A549 (cell line): ENCODE data around the gene SHH. TPM values are rescaled to one million over a fixed set of nuclear protein-coding genes. Genes with fewer than 3 reads are reported as not detected.

Experiments
- ATAC-seq, 2 experiments: fragments of 200-7000 bp in 1 of 2; fragments of >200 bp in 1 of 2; cut with Nextera tagmentation in 1 of 2; cut with Tn5 transposase in 1 of 2; 3 replicates each; pipeline versions ENCODE4 v1.8.0 to v1.9.1; 2018 to 2020; ENCODE audit warnings: mild to moderate bottlenecking in 1 of 2, moderate library complexity in 1 of 2
- CTCF ChIA-PET: fragments of 300-600 bp; sonication (Branson Sonifier 250); formaldehyde crosslinking; extraction: SDS; loops from one replicate; lab custom pipeline; 2021; ENCODE audit warnings: antibody characterized with exemption, inconsistent platforms; lab: Yijun Ruan, JAX
- POLR2A ChIA-PET: fragments of 350-600 bp; formaldehyde crosslinking; extraction: SDS; loops from one replicate; lab custom pipeline; 2021; ENCODE audit warnings: antibody characterized with exemption, inconsistent platforms; lab: Yijun Ruan, JAX
- DNase-seq, 2 experiments: peaks; one replicate each; pipeline versions ENCODE4 v3.0.0 to v3.0.0-alpha.2; 2011 to 2016; ENCODE audit warnings: low read depth in 1 of 2, low spot score in 1 of 2
- FAIRE-seq: peaks from 2 replicates; lab custom pipeline; 2011; peaks lifted over from hg19 to GRCh38; lab: Jason Lieb, UNC
- H3K27ac ChIP-seq, 2 experiments: fragments of >200 bp; sonication (Bioruptor Twin); formaldehyde crosslinking; 3 replicates each; pipeline ENCODE4 v1.5.1; 2016 to 2017
- H3K4me1 ChIP-seq: fragments of >200 bp; sonication (Bioruptor Twin); formaldehyde crosslinking; 3 replicates; pipeline ENCODE4 v1.6.1; 2016
- H3K4me2 ChIP-seq: fragments of >200 bp; sonication (Bioruptor Twin); formaldehyde crosslinking; 3 replicates; pipeline ENCODE4 v1.6.1; 2016
- H3K4me3 ChIP-seq: fragments of >200 bp; sonication (Bioruptor Twin); formaldehyde crosslinking; 3 replicates; pipeline ENCODE4 v1.5.1; 2016
- H3K9me3 ChIP-seq: fragments of >200 bp; sonication (Bioruptor Twin); formaldehyde crosslinking; 3 replicates; pipeline ENCODE4 v1.6.1; 2016
- CHD2 ChIP-seq: fragments of 150-350 bp; IDR thresholded peaks from 2 replicates; pipeline ENCODE4 v1.6.1; 2014; ENCODE audit warnings: low read length; ENCODE audit not compliant: partially characterized antibody
- EP300 ChIP-seq, 2 experiments: fragments of >200 bp; sonication (Bioruptor Twin); formaldehyde crosslinking; IDR thresholded peaks; 2 replicates in 1 of 2; 3 replicates in 1 of 2; pipeline ENCODE4 v1.6.1; 2016 to 2017
- ESRRA ChIP-seq: fragments of 150-350 bp; IDR thresholded peaks from 2 replicates; pipeline ENCODE4 v1.6.1; 2014; ENCODE audit warnings: mild to moderate bottlenecking, low read length, borderline replicate concordance
- FOXS1 ChIP-seq: fragments of 250-450 bp; sonication (Bioruptor Pico); IDR thresholded peaks from 2 replicates; pipeline ENCODE4 v1.5.0; 2020; ENCODE audit warnings: mild to moderate bottlenecking, moderate library complexity
- GATA3 ChIP-seq: IDR thresholded peaks from 2 replicates; pipeline ENCODE4 v1.6.1; 2012; ENCODE audit warnings: borderline replicate concordance
- HDAC2 ChIP-seq: fragments of 200-600 bp; sonication (generic); IDR thresholded peaks from 2 replicates; pipeline ENCODE4 v1.6.1; 2016
- HOXA7 ChIP-seq: fragments of 250-450 bp; sonication (Bioruptor Pico); IDR thresholded peaks from 2 replicates; pipeline ENCODE4 v1.5.0; 2020; ENCODE audit warnings: mild to moderate bottlenecking, moderate library complexity
- JUN ChIP-seq, 2 experiments: fragments of >200 bp; sonication (Bioruptor Twin); formaldehyde crosslinking; IDR thresholded peaks; 2 replicates in 1 of 2; 3 replicates in 1 of 2; pipeline ENCODE4 v1.6.1; 2016 to 2017
- JUNB ChIP-seq: fragments of >200 bp; sonication (Bioruptor Twin); formaldehyde crosslinking; IDR thresholded peaks from 2 replicates; pipeline ENCODE4 v1.6.1; 2016
- MAZ ChIP-seq: fragments of 150-350 bp; IDR thresholded peaks from 2 replicates; pipeline ENCODE4 v1.6.1; 2014; ENCODE audit warnings: antibody characterized with exemption, low read depth, low read length, borderline replicate concordance
- NFE2L2 ChIP-seq: fragments of 150-350 bp; conservative IDR thresholded peaks from 2 replicates; pipeline ENCODE4 v1.6.1; 2014; ENCODE audit warnings: low read length
- NR3C1 ChIP-seq: fragments of >200 bp; sonication (Bioruptor Twin); formaldehyde crosslinking; IDR thresholded peaks from 3 replicates; pipeline ENCODE4 v1.6.1; 2017
- RAD21 ChIP-seq, 2 experiments: fragments of >200 bp in 1 of 2; sonication (Bioruptor Twin) in 1 of 2; formaldehyde crosslinking in 1 of 2; IDR thresholded peaks in 1 of 2; conservative IDR thresholded peaks in 1 of 2; 2 replicates in 1 of 2; 3 replicates in 1 of 2; pipeline ENCODE4 v1.6.1; 2012 to 2018; ENCODE audit warnings: inconsistent platforms in 1 of 2
- RARB ChIP-seq: fragments of 250-450 bp; sonication (Bioruptor Pico); IDR thresholded peaks from 2 replicates; pipeline ENCODE4 v1.8.0; 2021; ENCODE audit warnings: mild to moderate bottlenecking, moderate library complexity
- RCOR1 ChIP-seq: fragments of 150-350 bp; IDR thresholded peaks from 2 replicates; pipeline ENCODE4 v1.6.1; 2014; ENCODE audit warnings: antibody characterized with exemption, low read length, low read depth
- RFX5 ChIP-seq: fragments of 450-650 bp; IDR thresholded peaks from 2 replicates; pipeline ENCODE4 v1.7.1; 2014; ENCODE audit warnings: antibody characterized with exemption, mild to moderate bottlenecking, moderate library complexity
- SMC3 ChIP-seq: fragments of >200 bp; sonication (Bioruptor Twin); formaldehyde crosslinking; IDR thresholded peaks from 3 replicates; pipeline ENCODE4 v1.6.1; 2018; ENCODE audit warnings: inconsistent platforms
- SREBF2 ChIP-seq: fragments of 450-650 bp; IDR thresholded peaks from 2 replicates; pipeline ENCODE4 v1.6.1; 2014; ENCODE audit warnings: mild to moderate bottlenecking, moderate library complexity
- TFCP2L1 ChIP-seq: fragments of 250-450 bp; sonication (Bioruptor Pico); IDR thresholded peaks from 2 replicates; pipeline ENCODE4 v1.5.0; 2021; ENCODE audit warnings: mild to moderate bottlenecking
- TP53 ChIP-seq: fragments of 250-450 bp; sonication (Bioruptor Pico); IDR thresholded peaks from 2 replicates; pipeline ENCODE4 v1.5.0; 2021; ENCODE audit warnings: mild to moderate bottlenecking, moderate library complexity
- ZFP36 ChIP-seq: fragments of 450-650 bp; IDR thresholded peaks from 2 replicates; pipeline ENCODE4 v1.6.1; 2014; ENCODE audit warnings: borderline replicate concordance; ENCODE audit not compliant: partially characterized antibody
- WGBS: methylation state at CpG from one replicate; pipeline ENCODE4 v1.1.6; 2017; ENCODE audit errors: missing lambda C conversion rate; 5-methylcytosine and 5-hydroxymethylcytosine counted together
- polyA plus RNA-seq, 4 experiments: library from polyadenylated mRNA; depleted of rRNA in 3 of 4; stranded (reverse); fragments of >200 nt; fragmentation: RNase III in 1 of 4; extraction: RNeasy Plus Mini Kit Qiagen cat#74134 plus additional on column Dnase treatment in 1 of 4; gene quantifications; 2 replicates in 3 of 4; 3 replicates in 1 of 4; pipeline ENCODE4 v1.2.3, GENCODE V29; 2011 to 2017
- TF ChIP-seq, protein P1 (sequence below): fragments of 450-650 bp; IDR thresholded peaks from 2 replicates; pipeline ENCODE4 v1.6.1; 2014; ENCODE audit warnings: antibody characterized with exemption
- TF ChIP-seq, protein P2 (sequence below): fragments of 200-600 bp; sonication (generic); IDR thresholded peaks from 2 replicates; pipeline ENCODE4 v1.6.1; 2016; ENCODE audit warnings: antibody characterized with exemption, mild to moderate bottlenecking, moderate library complexity
- TF ChIP-seq, protein P3 (sequence below): fragments of >200 bp; sonication (Bioruptor Twin); formaldehyde crosslinking; IDR thresholded peaks from 3 replicates; pipeline ENCODE4 v1.5.1; 2016
- TF ChIP-seq, protein P4 (sequence below): fragments of 150-350 bp; IDR thresholded peaks from 2 replicates; pipeline ENCODE4 v1.6.1; 2014; ENCODE audit warnings: low read depth, mild to moderate bottlenecking, low read length

Gene SHH
- polyA plus RNA-seq, 2 of the 4 experiments (the other 2 are of a cell fraction): 0.84 to 1.2 TPM

DNA sequence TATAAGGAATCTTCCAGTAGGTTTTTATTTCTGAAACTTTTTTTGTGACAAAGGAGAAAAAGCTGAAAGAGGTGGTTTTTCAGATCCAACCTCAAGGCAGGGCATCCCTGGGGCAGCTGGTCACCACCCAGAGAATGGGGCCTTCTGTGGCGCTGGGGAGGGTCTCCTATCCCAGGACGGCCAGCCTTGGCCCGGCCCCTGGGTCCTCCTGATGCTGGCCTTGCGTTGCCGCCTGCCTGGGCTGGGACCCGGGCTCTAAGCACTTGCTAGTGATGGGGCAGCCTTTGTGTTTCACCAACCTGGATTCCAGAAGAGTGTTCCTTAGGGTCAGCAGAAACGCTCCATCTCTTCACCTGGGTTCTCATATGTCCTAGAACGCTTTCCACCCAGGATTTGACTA is 16.3 kb downstream of the SHH start (continued):
- TF ChIP-seq MAZ: no peak
- TF ChIP-seq, protein P1, sequence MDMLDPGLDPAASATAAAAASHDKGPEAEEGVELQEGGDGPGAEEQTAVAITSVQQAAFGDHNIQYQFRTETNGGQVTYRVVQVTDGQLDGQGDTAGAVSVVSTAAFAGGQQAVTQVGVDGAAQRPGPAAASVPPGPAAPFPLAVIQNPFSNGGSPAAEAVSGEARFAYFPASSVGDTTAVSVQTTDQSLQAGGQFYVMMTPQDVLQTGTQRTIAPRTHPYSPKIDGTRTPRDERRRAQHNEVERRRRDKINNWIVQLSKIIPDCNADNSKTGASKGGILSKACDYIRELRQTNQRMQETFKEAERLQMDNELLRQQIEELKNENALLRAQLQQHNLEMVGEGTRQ: no peak
- TF ChIP-seq, protein P2, sequence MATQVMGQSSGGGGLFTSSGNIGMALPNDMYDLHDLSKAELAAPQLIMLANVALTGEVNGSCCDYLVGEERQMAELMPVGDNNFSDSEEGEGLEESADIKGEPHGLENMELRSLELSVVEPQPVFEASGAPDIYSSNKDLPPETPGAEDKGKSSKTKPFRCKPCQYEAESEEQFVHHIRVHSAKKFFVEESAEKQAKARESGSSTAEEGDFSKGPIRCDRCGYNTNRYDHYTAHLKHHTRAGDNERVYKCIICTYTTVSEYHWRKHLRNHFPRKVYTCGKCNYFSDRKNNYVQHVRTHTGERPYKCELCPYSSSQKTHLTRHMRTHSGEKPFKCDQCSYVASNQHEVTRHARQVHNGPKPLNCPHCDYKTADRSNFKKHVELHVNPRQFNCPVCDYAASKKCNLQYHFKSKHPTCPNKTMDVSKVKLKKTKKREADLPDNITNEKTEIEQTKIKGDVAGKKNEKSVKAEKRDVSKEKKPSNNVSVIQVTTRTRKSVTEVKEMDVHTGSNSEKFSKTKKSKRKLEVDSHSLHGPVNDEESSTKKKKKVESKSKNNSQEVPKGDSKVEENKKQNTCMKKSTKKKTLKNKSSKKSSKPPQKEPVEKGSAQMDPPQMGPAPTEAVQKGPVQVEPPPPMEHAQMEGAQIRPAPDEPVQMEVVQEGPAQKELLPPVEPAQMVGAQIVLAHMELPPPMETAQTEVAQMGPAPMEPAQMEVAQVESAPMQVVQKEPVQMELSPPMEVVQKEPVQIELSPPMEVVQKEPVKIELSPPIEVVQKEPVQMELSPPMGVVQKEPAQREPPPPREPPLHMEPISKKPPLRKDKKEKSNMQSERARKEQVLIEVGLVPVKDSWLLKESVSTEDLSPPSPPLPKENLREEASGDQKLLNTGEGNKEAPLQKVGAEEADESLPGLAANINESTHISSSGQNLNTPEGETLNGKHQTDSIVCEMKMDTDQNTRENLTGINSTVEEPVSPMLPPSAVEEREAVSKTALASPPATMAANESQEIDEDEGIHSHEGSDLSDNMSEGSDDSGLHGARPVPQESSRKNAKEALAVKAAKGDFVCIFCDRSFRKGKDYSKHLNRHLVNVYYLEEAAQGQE: no peak

DNA sequence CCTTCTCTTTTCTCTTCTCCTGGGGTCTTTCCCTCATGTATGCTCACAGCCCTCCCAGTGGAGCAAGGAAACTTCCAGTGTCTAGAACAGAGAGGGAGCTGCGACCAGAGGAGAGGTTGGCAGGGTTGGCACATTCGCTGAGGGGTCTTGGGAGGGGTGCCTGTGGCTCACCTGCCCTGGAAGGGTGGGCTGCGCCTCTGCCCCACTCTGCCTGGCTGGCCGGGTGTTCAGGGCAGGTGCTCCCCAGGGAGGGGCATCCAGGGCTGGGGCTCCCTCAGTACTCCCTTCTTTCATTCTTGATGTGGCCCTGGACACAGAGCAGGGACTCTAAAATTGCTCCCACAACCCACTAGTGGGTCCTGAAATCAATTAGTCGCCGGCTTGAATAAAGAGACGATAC is 16.9 kb downstream of the SHH start:
- ChIA-PET CTCF (interaction anchor here (0.6 to 1.7 kb wide), 7 partner anchors 18 to 1029 kb away, joined by 3 to 5 read pairs (median 3); no protein-coding TSS in a partner anchor), POLR2A (no interaction called here)
- Histone ChIP-seq H3K9me3 (no peaks in the 10 kb centered on the region), H3K4me2 (no peak overlapping the region), H3K27ac (no peak overlapping the region), H3K4me3 (no peak overlapping the region), H3K4me1 (0 out of 3 replicates have a peak, but pooled peaks cover 3% of the 10 kb centered on the region)
- ATAC-seq: no peak
- FAIRE-seq: no peak
- DNase-seq: no peak
- TF ChIP-seq JUN (IDR thresholded peaks at IDR 0.05) (no peak), SREBF2 (no peak), RARB (CRISPR knock-in tag) (no peak), SMC3 (no peak), HDAC2 (no peak), FOXS1 (no peak)
- TF ChIP-seq, protein P3, sequence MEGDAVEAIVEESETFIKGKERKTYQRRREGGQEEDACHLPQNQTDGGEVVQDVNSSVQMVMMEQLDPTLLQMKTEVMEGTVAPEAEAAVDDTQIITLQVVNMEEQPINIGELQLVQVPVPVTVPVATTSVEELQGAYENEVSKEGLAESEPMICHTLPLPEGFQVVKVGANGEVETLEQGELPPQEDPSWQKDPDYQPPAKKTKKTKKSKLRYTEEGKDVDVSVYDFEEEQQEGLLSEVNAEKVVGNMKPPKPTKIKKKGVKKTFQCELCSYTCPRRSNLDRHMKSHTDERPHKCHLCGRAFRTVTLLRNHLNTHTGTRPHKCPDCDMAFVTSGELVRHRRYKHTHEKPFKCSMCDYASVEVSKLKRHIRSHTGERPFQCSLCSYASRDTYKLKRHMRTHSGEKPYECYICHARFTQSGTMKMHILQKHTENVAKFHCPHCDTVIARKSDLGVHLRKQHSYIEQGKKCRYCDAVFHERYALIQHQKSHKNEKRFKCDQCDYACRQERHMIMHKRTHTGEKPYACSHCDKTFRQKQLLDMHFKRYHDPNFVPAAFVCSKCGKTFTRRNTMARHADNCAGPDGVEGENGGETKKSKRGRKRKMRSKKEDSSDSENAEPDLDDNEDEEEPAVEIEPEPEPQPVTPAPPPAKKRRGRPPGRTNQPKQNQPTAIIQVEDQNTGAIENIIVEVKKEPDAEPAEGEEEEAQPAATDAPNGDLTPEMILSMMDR: no peak
- TF ChIP-seq, protein P2: no peak
- 45% methylated on average over 7 of the region's 7 CpGs for WGBS

DNA sequence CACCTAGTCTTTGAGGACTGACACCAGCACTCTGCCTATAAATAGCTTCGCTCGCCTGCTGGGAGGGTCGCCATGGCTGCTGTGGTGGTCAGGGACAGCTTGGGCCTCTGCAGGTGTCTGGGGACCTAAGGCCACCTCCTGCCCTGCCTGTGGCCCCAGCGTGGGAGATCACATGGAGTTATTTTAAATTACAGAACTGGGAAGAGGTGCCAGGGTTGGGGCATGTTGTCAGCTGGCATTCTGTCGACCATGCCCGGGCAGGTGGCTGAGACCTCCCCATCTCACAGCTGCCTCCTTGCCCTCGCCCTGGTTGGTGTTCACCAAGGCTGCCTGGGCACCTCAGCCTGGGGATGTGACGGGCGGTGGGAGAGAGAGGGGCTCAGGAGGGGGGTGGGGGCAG is 18.1 kb downstream of the SHH start:
- CTCF ChIA-PET: interaction anchor here (1.3 to 1.7 kb wide), 2 partner anchors 679 to 969 kb away, joined by 3 to 4 read pairs; no protein-coding TSS in a partner anchor
- ATAC-seq (no peak), FAIRE-seq (no peak), DNase-seq (no peak)
- Histone ChIP-seq H3K4me1 (0 out of 3 replicates have a peak, but pooled peaks cover 3% of the 10 kb centered on the region), H3K9me3 (no peaks in the 10 kb centered on the region), H3K4me3 (no peak overlapping the region), H3K4me2 (no peak overlapping the region), H3K27ac (no peak overlapping the region)
- POLR2A ChIA-PET: no interaction called here
- TF ChIP-seq TP53 (CRISPR knock-in tag): no peak
- no peak for TF ChIP-seq NR3C1
- no peak for TF ChIP-seq ZFP36
- no peak for TF ChIP-seq SMC3
- no peak for TF ChIP-seq SREBF2
- TF ChIP-seq TFCP2L1 (CRISPR knock-in tag): no peak
- no peak for TF ChIP-seq EP300 (IDR thresholded peaks at IDR 0.05)
- TF ChIP-seq HDAC2: no peak
- no peak for TF ChIP-seq RAD21 (conservative IDR thresholded peaks at IDR 0.05 in 1 of 2, IDR thresholded peaks at IDR 0.05 in 1 of 2)
- TF ChIP-seq, protein P4, sequence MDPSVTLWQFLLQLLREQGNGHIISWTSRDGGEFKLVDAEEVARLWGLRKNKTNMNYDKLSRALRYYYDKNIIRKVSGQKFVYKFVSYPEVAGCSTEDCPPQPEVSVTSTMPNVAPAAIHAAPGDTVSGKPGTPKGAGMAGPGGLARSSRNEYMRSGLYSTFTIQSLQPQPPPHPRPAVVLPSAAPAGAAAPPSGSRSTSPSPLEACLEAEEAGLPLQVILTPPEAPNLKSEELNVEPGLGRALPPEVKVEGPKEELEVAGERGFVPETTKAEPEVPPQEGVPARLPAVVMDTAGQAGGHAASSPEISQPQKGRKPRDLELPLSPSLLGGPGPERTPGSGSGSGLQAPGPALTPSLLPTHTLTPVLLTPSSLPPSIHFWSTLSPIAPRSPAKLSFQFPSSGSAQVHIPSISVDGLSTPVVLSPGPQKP: no peak
- no peak for TF ChIP-seq MAZ
- TF ChIP-seq GATA3: no peak
- TF ChIP-seq RFX5: no peak
- TF ChIP-seq HOXA7 (CRISPR knock-in tag): no peak
- no peak for TF ChIP-seq CHD2
- TF ChIP-seq JUNB: no peak
- TF ChIP-seq RCOR1: no peak
- no peak for TF ChIP-seq ESRRA
- TF ChIP-seq NFE2L2: no peak
- WGBS: 70% methylated on average over 6 of the region's 9 CpGs
